MCF 10A (cell line): ENCODE measurements around the gene EXOC2. TPM values are rescaled to one million over a fixed set of nuclear protein-coding genes. Genes with fewer than 3 reads are reported as not detected.

Source experiments
- BruUV-seq: library from RNA; stranded (reverse); fragments of 400-500 nt; replicated peaks from 2 replicates; lab custom pipeline; 2021; lab: Mats Ljungman, UMichigan
- CTCF ChIA-PET: fragments of 300-600 bp; sonication (Branson Sonifier 250); formaldehyde crosslinking; extraction: SDS; loops from one replicate; lab custom pipeline; 2021; ENCODE audit warnings: antibody characterized with exemption, inconsistent platforms; lab: Yijun Ruan, JAX
- POLR2A ChIA-PET: fragments of 300-600, 350-650 bp; sonication (Branson Sonifier 250); formaldehyde crosslinking; extraction: SDS; loops from one replicate; lab custom pipeline; 2020; ENCODE audit warnings: antibody characterized with exemption, inconsistent platforms; lab: Yijun Ruan, JAX
- DNase-seq: peaks from one replicate; pipeline ENCODE4 v3.0.0-alpha.2; 2018; ENCODE audit not compliant: unreplicated experiment
- H3K27ac Mint-ChIP-seq: one replicate; pipeline ENCODE4 v1.8.0; 2022; ENCODE audit warnings: mild to moderate bottlenecking, low read depth, mixed read lengths; ENCODE audit not compliant: unreplicated experiment
- H3K27me3 Mint-ChIP-seq: one replicate; pipeline ENCODE4 v1.8.0; 2022; ENCODE audit warnings: mixed read lengths; ENCODE audit not compliant: insufficient read depth, unreplicated experiment
- H3K36me3 Mint-ChIP-seq: one replicate; pipeline ENCODE4 v1.8.0; 2022; ENCODE audit warnings: mild to moderate bottlenecking, moderate library complexity, mixed read lengths; ENCODE audit not compliant: insufficient read depth, unreplicated experiment
- H3K4me1 Mint-ChIP-seq: one replicate; pipeline ENCODE4 v1.8.0; 2022; ENCODE audit warnings: mixed read lengths; ENCODE audit not compliant: insufficient read depth, unreplicated experiment
- H3K4me3 Mint-ChIP-seq: one replicate; pipeline ENCODE4 v1.8.0; 2022; ENCODE audit warnings: mild to moderate bottlenecking, moderate library complexity, mixed read lengths; ENCODE audit not compliant: unreplicated experiment
- H3K9me3 Mint-ChIP-seq: one replicate; pipeline ENCODE4 v1.8.0; 2022; ENCODE audit warnings: mixed read lengths; ENCODE audit not compliant: unreplicated experiment
- CTCF ChIP-seq: fragments of 200-600 bp; IDR thresholded peaks from one replicate; pipeline ENCODE4 v1.8.0; 2022; ENCODE audit warnings: antibody characterized with exemption, mild to moderate bottlenecking; ENCODE audit not compliant: unreplicated experiment
- intact Hi-C: fragments of 100-400 bp; cut with micrococcal nuclease; formaldehyde crosslinking; loops from 2 replicates; pipeline ENCODE4 v1.14.1; 2022
- total RNA-seq: library from RNA; stranded (reverse); gene quantifications from 2 replicates; pipeline ENCODE4 v1.2.3, GENCODE V29; 2022

The EXOC2 gene
- total RNA-seq, 1 experiment from 2014 or later = 14.6 TPM

GRCh38 chr6:658244-658643 is 34.7 kb downstream of the EXOC2 start:
- Mint-ChIP-seq H3K9me3 (no peaks in the 10 kb centered on the region), H3K27me3 (no peaks in the 10 kb centered on the region), H3K36me3 (no peaks in the 10 kb centered on the region), H3K4me1 (peaks cover 7% of the 10 kb centered on the region), H3K27ac (no peak overlapping the region), H3K4me3 (no peak overlapping the region)
- ChIA-PET POLR2A (no interaction called here), CTCF (no interaction called here)
- BruUV-seq = no TSS peak
- no peak for TF ChIP-seq CTCF
- no peak for DNase-seq
- intact Hi-C loops = no loop called here

- peaks cover 7% of the 10 kb centered on the region for H3K4me1 Mint-ChIP-seq
- ChIA-PET CTCF (no interaction called here), POLR2A (interaction anchor here (0.6 kb wide), 1 partner anchor 27 kb away, joined by 4 read pairs; no protein-coding TSS in a partner anchor)
- TF ChIP-seq CTCF = no peak
- no TSS peak for BruUV-seq
- intact Hi-C loops = no loop called here
- no peaks in the 10 kb centered on the region for H3K36me3 Mint-ChIP-seq
- no peaks in the 10 kb centered on the region for H3K27me3 Mint-ChIP-seq
- no peak overlapping the region for H3K27ac Mint-ChIP-seq
- no peaks in the 10 kb centered on the region for H3K9me3 Mint-ChIP-seq
- H3K4me3 Mint-ChIP-seq = no peak overlapping the region
- no peak for DNase-seq
These were observed 35.2 kb downstream of the EXOC2 start for GRCh38 chr6:657743-658142.

GRCh38 chr6:656460-657252 is 36.3 kb downstream of the EXOC2 start, which contains the start of gene HUS1B:
TSS of gene HUS1B (minus strand) at chr6:657100. CDS start at chr6:656944, 156 bp downstream.
- no peak for TF ChIP-seq CTCF
- Mint-ChIP-seq H3K27me3 (no peaks in the 10 kb centered on the region), H3K36me3 (no peaks in the 10 kb centered on the region), H3K4me1 (peaks cover 7% of the 10 kb centered on the region), H3K27ac (no peak within 1 kb of the TSS), H3K4me3 (no peak within 1 kb of the TSS), H3K9me3 (no peaks in the 10 kb centered on the region)
- CTCF ChIA-PET = interaction anchor here (0.7 kb wide), 2 partner anchors 239 to 558 kb away, joined by 3 read pairs; no protein-coding TSS in a partner anchor
- POLR2A ChIA-PET = interaction anchor here (0.6 to 0.7 kb wide), 2 partner anchors 28 to 85 kb away, joined by 4 read pairs; no protein-coding TSS in a partner anchor
- intact Hi-C loops = no loop called here
- no peak for DNase-seq
- BruUV-seq = no TSS peak

- intact Hi-C loops = no loop called here
- H3K36me3 Mint-ChIP-seq = no peaks in the 10 kb centered on the region
- ChIA-PET CTCF (interaction anchor here (0.7 to 0.8 kb wide), 2 partner anchors 21 to 99 kb away, joined by 3 to 4 read pairs; no protein-coding TSS in a partner anchor), POLR2A (interaction anchor here (0.6 kb wide), 1 partner anchor 164 kb away, joined by 3 read pairs; no protein-coding TSS in a partner anchor)
- no peak overlapping the region for H3K27ac Mint-ChIP-seq
- H3K9me3 Mint-ChIP-seq = no peaks in the 10 kb centered on the region
- DNase-seq = no peak
- H3K4me1 Mint-ChIP-seq = no peaks in the 10 kb centered on the region
- no TSS peak for BruUV-seq
- TF ChIP-seq CTCF = no peak
- no peaks in the 10 kb centered on the region for H3K27me3 Mint-ChIP-seq
- no peak overlapping the region for H3K4me3 Mint-ChIP-seq
These were observed 38.8 kb downstream of the EXOC2 start for GRCh38 chr6:654136-654535.
